ENCODE data around the gene PXDN.

The PXDN gene

DNA sequence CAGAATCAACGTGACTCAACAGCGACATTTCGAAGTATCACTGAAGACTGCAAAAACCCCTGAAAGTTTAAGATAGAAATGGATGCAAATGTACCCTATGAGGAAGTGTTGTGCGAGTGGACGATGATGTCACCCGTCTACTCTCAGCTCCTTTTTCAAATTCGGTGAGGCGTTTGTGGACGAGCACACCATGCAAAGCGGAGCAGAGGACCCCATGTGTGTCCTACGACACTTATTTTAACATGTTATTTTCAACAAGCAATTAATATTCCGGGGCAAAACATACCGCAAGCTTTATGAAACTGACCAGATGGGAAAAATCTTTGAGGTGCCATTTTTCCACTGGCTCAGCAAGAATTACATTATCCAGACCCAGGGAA lies 2.0 kb downstream of the PXDN start:
- TF ChIP-seq, protein P1, sequence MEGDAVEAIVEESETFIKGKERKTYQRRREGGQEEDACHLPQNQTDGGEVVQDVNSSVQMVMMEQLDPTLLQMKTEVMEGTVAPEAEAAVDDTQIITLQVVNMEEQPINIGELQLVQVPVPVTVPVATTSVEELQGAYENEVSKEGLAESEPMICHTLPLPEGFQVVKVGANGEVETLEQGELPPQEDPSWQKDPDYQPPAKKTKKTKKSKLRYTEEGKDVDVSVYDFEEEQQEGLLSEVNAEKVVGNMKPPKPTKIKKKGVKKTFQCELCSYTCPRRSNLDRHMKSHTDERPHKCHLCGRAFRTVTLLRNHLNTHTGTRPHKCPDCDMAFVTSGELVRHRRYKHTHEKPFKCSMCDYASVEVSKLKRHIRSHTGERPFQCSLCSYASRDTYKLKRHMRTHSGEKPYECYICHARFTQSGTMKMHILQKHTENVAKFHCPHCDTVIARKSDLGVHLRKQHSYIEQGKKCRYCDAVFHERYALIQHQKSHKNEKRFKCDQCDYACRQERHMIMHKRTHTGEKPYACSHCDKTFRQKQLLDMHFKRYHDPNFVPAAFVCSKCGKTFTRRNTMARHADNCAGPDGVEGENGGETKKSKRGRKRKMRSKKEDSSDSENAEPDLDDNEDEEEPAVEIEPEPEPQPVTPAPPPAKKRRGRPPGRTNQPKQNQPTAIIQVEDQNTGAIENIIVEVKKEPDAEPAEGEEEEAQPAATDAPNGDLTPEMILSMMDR (IDR thresholded peaks at IDR 0.05): no peak
- Histone ChIP-seq H3K4me1 (ENCODE audit: control insufficient read depth in 1 of 2, insufficient read depth in 1 of 2, low read depth in 1 of 2, low read length in 1 of 2) (peaks cover 3 to 5% of the 10 kb centered on the region in 2 experiments), H3K27ac (no peak overlapping the region), H3K4me3 (ENCODE audit: low read depth in 1 of 2, low read length in 1 of 2) (no peak overlapping the region), H3K27me3 (peaks cover 63% of the 10 kb centered on the region), H3K36me3 (no peaks in the 10 kb centered on the region), H3K9me3 (no peaks in the 10 kb centered on the region)

DNA sequence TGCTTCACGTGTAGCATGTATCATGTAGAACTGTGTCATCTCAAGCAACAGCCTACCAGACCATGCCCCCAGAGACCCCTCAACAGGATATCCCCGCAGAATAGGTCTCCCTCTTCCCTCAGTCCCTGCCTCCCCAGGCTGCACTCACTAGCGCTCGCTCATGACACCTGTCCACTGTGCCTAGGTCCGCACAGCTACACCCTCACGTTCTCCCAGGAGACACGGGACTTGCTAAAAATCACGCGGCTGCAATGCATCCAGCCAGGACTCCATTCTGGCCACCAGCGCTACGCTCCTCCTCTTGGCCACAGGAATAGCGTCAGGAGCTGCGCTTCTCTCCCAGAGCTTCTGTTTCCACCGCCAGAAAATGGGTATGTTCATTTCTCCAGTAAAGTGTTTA lies 2.5 kb downstream of the PXDN start:
- no peaks in the 10 kb centered on the region for H3K9me3 ChIP-seq
- no peak overlapping the region for H3K27ac ChIP-seq
- H3K36me3 ChIP-seq: no peaks in the 10 kb centered on the region
- H3K4me1 ChIP-seq (ENCODE audit: control insufficient read depth in 1 of 2, insufficient read depth in 1 of 2, low read depth in 1 of 2, low read length in 1 of 2): peaks cover 3 to 5% of the 10 kb centered on the region in 2 experiments
- TF ChIP-seq, protein P1 (IDR thresholded peaks at IDR 0.05): no peak
- no peak overlapping the region for H3K4me3 ChIP-seq (ENCODE audit: low read depth in 1 of 2, low read length in 1 of 2)
- H3K27me3 ChIP-seq: peaks cover 59% of the 10 kb centered on the region

DNA sequence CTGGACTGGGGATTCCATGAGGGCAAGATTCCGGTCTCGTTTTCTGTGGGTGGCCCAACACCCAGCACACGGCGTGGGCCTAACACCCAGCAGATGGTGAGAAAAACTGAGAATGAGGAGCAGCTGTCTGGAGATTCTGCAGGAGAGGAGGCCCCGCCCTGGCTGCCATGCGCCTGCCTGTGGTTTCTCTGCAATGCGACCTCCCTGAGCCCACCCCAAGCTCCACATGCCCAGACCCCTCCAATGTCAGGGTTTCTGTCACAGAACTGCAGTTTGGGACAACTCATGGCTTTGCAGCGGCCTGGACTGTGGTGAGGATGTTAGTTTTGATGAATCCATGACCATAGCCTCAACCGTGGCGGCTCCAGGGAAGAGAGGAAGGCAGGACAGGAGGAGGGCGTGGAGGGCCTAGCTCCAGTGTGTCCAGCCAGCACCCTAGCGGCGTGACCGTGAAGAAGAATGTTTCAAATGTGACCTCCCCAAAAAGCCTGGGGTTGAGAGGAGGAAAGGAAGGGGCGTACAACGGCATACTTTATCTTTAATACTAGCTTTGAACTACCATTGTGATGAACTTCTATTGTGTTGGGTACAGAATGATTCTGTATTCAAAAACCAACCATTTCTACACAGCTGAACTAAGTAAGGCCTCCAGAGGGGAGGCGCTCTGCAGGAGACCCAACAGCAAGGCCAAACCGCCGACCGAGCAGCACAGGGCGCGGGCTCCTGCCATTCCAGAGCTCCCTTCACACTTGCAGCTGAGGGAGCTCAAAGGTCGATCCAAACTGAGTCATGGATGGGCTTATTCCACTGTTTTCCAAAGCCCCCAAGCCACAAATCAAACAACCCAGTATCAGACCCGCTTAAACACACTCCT lies 3.4 kb downstream of the PXDN start:
- Histone ChIP-seq H3K4me3 (ENCODE audit: low read depth in 1 of 2, low read length in 1 of 2) (no peak overlapping the region), H3K27me3 (peaks cover 50% of the 10 kb centered on the region)
- TF ChIP-seq, protein P1 (IDR thresholded peaks at IDR 0.05): no peak

DNA sequence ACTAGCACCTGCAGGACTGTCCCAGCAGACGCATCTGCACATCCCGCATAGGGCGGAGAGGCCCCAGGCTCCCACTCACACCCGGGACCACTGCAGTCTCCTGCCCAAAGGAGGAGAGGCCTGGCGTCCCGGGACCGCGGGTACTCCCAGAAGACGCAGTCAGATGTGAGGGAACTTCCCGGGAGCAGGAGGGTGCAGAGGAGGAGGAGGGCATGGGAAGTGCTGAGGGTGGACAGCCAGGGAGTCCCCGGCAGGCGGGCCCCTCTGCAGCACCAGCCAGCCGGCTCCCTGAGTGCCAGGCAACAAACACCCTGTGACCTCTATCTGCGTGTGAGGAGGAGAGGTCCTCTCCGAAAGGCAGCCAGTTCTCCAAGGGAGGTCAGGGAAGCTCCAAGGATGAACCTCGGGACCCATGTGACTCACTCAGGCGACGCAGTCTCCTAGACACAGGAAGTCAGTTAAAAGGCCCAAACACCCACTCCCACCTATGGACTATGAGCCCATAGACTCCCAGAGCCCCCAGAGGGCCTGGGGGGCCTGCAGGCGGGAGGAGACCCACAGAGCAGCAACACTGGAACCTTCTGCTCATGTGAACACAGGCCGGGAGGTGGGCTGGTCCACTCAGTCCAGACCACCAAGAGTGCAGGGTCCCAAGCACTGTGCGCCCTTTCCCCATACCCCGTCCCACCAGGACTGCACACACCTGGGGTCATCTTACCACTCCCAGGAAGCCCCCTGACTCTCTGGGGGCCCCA lies 4.2 kb downstream of the PXDN start:
- Histone ChIP-seq H3K4me3 (ENCODE audit: low read depth in 1 of 2, low read length in 1 of 2) (no peak overlapping the region), H3K4me1 (ENCODE audit: control insufficient read depth in 1 of 2, insufficient read depth in 1 of 2, low read depth in 1 of 2, low read length in 1 of 2) (peaks cover 3 to 5% of the 10 kb centered on the region in 2 experiments)

More for the DNA sequence above, 3.4 kb downstream of the PXDN start:
- H3K36me3 ChIP-seq: no peaks in the 10 kb centered on the region
- no peaks in the 10 kb centered on the region for H3K9me3 ChIP-seq
- peaks cover 3 to 5% of the 10 kb centered on the region in 2 experiments for H3K4me1 ChIP-seq (ENCODE audit: control insufficient read depth in 1 of 2, insufficient read depth in 1 of 2, low read depth in 1 of 2, low read length in 1 of 2)
- no peak overlapping the region for H3K27ac ChIP-seq

DNA sequence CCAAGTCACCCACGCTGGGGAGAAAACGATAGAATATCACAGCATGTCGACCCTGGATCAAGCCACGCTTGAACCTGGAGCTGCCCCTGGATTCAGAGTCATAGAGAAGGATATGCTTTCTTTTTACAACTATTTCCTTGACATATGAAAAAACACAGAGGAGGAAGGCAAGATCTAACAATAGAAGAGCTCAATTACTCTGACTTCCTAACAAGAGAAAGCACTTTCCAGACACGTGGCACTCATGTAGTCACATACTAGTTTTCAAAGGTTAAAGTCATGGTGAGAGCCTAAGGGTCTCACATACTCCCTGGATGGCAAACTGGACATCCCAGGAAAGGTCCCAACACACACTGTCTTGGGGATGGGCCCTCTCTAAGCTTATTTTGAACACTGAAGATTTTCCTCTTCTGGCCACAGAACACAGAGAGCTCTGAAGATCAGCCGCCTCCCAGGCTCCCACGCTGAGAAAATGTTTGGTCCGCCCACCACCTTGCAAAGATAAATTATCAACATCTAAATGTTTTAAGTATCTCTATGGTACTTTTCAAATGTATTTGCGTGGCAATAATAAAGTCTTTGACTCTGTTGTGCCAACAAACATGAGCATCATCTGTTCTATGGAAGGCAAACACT lies 4.9 kb downstream of the PXDN start:
- H3K27ac ChIP-seq: no peak overlapping the region
- no peaks in the 10 kb centered on the region for H3K9me3 ChIP-seq
- H3K4me3 ChIP-seq (ENCODE audit: low read depth in 1 of 2, low read length in 1 of 2): no peak overlapping the region
- H3K27me3 ChIP-seq: peaks cover 35% of the 10 kb centered on the region
- no peaks in the 10 kb centered on the region for H3K36me3 ChIP-seq
- TF ChIP-seq, protein P1 (IDR thresholded peaks at IDR 0.05): no peak
- H3K4me1 ChIP-seq (ENCODE audit: control insufficient read depth in 1 of 2, insufficient read depth in 1 of 2, low read depth in 1 of 2, low read length in 1 of 2): peaks cover 3 to 5% of the 10 kb centered on the region in 2 experiments

More for the DNA sequence above, 4.2 kb downstream of the PXDN start:
- Histone ChIP-seq H3K9me3 (no peaks in the 10 kb centered on the region), H3K27me3 (peaks cover 42% of the 10 kb centered on the region), H3K36me3 (no peaks in the 10 kb centered on the region), H3K27ac (no peak overlapping the region)
- TF ChIP-seq, protein P1 (IDR thresholded peaks at IDR 0.05): no peak

Data from neutrophil (primary cell).